Ovary (tissue), 9 donors: ENCODE results near the gene IL6. TPM values are rescaled to one million over a fixed set of nuclear protein-coding genes. Genes with fewer than 3 reads are reported as not detected.
"Not testable (repeated sequence)": the region's sequence is repeated elsewhere in the genome, so short reads cannot be mapped to it uniquely, and the experiment has no call there.

ENCODE experiments used
- DNase-seq, 5 donors: peaks; one replicate each; pipeline ENCODE4 v3.0.0-alpha.2; 2019 to 2020
- H3K27ac ChIP-seq, 2 donors: fragments of 200-600 bp; one replicate each; pipeline versions ENCODE4 v1.5.1 to v1.8.0; 2019 to 2022
- H3K27me3 ChIP-seq: fragments of 200-600 bp; one replicate; pipeline ENCODE4 v1.8.0; 2022
- H3K36me3 ChIP-seq: fragments of 200-600 bp; sonication (generic); one replicate; pipeline ENCODE4 v1.5.1; 2019
- H3K4me1 ChIP-seq: one replicate; pipeline ENCODE4 v1.8.1; 2013; ENCODE audit warnings: mild to moderate bottlenecking, moderate library complexity; ENCODE audit not compliant: insufficient read depth
- H3K4me3 ChIP-seq: fragments of 200-600 bp; sonication (generic); one replicate; pipeline ENCODE4 v1.5.1; 2017
- H3K9me3 ChIP-seq, 2 donors: fragments of 200-600 bp in 1 of 2; sonication (generic) in 1 of 2; one replicate each; pipeline versions ENCODE4 v1.5.1 to v1.8.1; 2013 to 2019; ENCODE audit warnings: mild to moderate bottlenecking in 1 of 2, moderate library complexity in 1 of 2
- EP300 ChIP-seq: sonication (generic); formaldehyde crosslinking; IDR thresholded peaks from one replicate; pipeline ENCODE4 v1.6.1; 2017; ENCODE audit warnings: antibody characterized with exemption
- POLR2A ChIP-seq: fragments of 450-650 bp; IDR thresholded peaks from one replicate; pipeline ENCODE4 v1.6.1; 2017; ENCODE audit warnings: antibody characterized with exemption, mild to moderate bottlenecking, moderate library complexity
- WGBS, 3 donors: extraction: QIAGEN DNeasy Blood & Tissue Kit in 1 of 3; methylation state at CpG; one replicate each; pipeline versions ENCODE4 v1.1.5 to v1.1.7; 2013 to 2017; 5-methylcytosine and 5-hydroxymethylcytosine counted together
- intact Hi-C, 4 donors: fragments of 100-400 bp; cut with DNase I; formaldehyde crosslinking; loops; one replicate each; pipeline versions ENCODE4 v1.11.0 to v1.15.1; 2022 to 2023
- polyA plus RNA-seq, 2 donors: library from polyadenylated mRNA; stranded (reverse); fragments of 200-250 nt in 1 of 2; fragments of 350-450 nt in 1 of 2; fragmentation: Illumina TruSeq in 1 of 2; extraction: RNeasy Lipid Tissue Mini Kit (QIAGEN cat#74804) in 1 of 2; gene quantifications; one replicate each; pipeline ENCODE4 v1.2.3, GENCODE V29; 2013 to 2014
- total RNA-seq, 7 donors: library from RNA; depleted of rRNA in 2 of 7; stranded (reverse); fragments of >200 nt in 2 of 7; fragmentation: NEBNext Ultra II Directional in 3 of 7; extraction: Animal tissue kit (Norgen Biotek cat#: 25700) in 3 of 7; gene quantifications; one replicate each; pipeline versions ENCODE4 v1.1.0 to v1.2.4, GENCODE V29; 2016 to 2023
- TF ChIP-seq, protein P1 (sequence below), 3 donors: fragments of 450-650 bp in 2 of 3; fragments of 200-600 bp in 1 of 3; IDR thresholded peaks; one replicate each; pipeline versions ENCODE4 v1.5.1 to v1.8.0; 2016 to 2022; ENCODE audit warnings: antibody characterized with exemption in 3 of 3, mild to moderate bottlenecking in 1 of 3
- donor health status: DM: no; HTN: no; CAD: no; lungs with moderate emphysema.
- donor health status: DM: no; HTN: no; CAD: no.
- donor health status: Bipolar disorder and iron deficiency.
- donor health status: DM: yes; HTN: yes; CAD: no.
- donor health status: DM: no; HTN: no; CAD: no.
- donor health status: DM: yes; HTN: yes; CAD: no.

IL6 gene
- total and polyA plus RNA-seq, 9 donors, result 0.62 to 15.5 (median 4.9) TPM; not detected in 1

DNA sequence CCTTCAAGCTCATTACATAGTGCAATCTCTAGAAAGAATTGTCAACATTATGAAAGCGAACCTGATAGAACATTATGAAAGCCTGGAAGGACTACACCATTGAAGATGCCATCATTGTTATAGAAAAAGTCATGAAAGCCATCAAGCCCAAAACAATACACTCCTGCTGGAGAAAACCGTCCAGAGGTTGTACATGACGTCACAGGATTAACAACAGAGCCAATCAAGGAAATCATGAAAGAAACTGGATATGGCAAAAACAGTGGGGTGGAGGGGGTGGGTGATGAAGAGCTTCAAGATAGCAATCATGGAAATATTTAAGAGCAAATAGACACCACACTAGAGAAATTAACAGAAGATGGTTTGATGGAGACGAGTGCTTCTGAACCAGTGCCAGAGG is 50.0 kb downstream of the IL6 start:
- 83 to 87% (median 85%) methylated on average over 4 of the region's 4 CpGs for WGBS, 3 donors
- H3K4me1 ChIP-seq, result peaks cover 2% of the 10 kb centered on the region
- intact Hi-C loops, result no loop called here

DNA sequence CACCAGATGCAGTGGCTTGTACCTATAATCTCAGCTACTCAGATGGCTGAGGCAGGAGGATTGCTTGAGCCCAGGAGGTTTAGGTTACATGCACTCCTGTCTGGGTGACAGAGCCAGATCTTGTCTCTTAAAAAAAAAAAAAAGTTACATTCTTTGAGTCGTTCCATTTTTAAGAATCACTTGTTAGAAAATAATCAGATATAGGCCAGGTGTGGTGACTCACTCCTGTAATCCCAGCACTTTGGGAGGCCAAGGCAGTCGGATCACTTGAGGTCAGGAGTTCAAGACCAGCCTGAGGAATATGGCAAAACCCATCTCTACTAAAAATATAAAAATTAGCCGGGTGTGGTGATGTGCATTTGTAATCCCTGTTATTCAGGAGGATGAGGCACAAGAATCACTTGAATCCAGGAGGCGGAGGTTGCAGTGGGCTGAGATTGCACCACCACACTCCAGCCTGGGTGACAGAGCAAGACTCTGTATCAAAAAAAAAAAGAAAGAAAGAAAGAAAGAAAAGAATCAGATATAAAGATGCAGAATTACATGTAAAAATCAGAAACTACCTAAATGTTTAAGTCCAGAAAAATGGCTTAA is 52.8 kb downstream of the IL6 start:
- H3K27ac ChIP-seq, H3K27me3 ChIP-seq, DNase-seq, H3K4me3 ChIP-seq, H3K4me1 ChIP-seq, H3K9me3 ChIP-seq, intact Hi-C loops, H3K36me3 ChIP-seq: not testable (repeated sequence)
- WGBS, 3 donors, result 71 to 75% (median 74%) methylated on average over 4 of the region's 4 CpGs

More for the DNA sequence above, 50.0 kb downstream of the IL6 start:
- Histone ChIP-seq H3K36me3 (no peaks in the 10 kb centered on the region), H3K4me3 (no peak overlapping the region), H3K27ac (no peak overlapping the region), H3K9me3 (no peaks in the 10 kb centered on the region), H3K27me3 (no peaks in the 10 kb centered on the region)
- no peak for DNase-seq
- no peak for TF ChIP-seq EP300
- TF ChIP-seq, protein P1, sequence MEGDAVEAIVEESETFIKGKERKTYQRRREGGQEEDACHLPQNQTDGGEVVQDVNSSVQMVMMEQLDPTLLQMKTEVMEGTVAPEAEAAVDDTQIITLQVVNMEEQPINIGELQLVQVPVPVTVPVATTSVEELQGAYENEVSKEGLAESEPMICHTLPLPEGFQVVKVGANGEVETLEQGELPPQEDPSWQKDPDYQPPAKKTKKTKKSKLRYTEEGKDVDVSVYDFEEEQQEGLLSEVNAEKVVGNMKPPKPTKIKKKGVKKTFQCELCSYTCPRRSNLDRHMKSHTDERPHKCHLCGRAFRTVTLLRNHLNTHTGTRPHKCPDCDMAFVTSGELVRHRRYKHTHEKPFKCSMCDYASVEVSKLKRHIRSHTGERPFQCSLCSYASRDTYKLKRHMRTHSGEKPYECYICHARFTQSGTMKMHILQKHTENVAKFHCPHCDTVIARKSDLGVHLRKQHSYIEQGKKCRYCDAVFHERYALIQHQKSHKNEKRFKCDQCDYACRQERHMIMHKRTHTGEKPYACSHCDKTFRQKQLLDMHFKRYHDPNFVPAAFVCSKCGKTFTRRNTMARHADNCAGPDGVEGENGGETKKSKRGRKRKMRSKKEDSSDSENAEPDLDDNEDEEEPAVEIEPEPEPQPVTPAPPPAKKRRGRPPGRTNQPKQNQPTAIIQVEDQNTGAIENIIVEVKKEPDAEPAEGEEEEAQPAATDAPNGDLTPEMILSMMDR (IDR thresholded peaks at IDR 0.05), result no peak
- no peak for TF ChIP-seq POLR2A

DNA sequence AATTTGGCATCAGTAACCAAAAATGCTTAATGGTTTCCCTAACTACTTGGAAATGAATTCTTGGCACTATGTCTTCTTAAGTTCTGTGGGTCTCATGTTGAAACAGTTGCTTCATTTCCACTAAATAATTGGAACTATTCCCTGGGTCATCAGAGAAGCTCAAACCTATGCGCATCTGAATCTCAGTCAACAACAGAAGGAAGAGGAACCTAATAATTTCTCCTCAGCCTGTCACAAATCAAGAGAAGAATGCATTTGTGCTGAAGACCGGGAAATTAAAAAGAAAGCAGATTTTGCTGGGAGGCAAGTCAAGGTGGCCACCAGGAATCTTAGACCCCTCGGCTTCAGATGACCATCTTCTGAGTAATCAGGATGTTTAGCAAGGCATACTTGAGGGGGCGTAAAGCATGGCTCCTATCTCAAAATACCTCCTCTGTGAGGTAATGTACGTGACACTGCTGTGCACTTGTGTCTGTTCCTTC is 54.3 kb downstream of the IL6 start:
- no peak for DNase-seq
- intact Hi-C loops, result no loop called here
- no peak overlapping the region for H3K27ac ChIP-seq

More for the DNA sequence above, 54.3 kb downstream of the IL6 start:
- Histone ChIP-seq H3K4me3 (no peak overlapping the region), H3K9me3 (no peaks in the 10 kb centered on the region), H3K36me3 (no peaks in the 10 kb centered on the region), H3K4me1 (peaks cover 2% of the 10 kb centered on the region), H3K27me3 (no peaks in the 10 kb centered on the region)
- TF ChIP-seq POLR2A, result no peak
- TF ChIP-seq EP300, result no peak
- TF ChIP-seq, protein P1 (IDR thresholded peaks at IDR 0.05), result no peak
- WGBS, 3 donors, result 13 to 23% (median 13%) methylated on average over 5 of the region's 5 CpGs

Other genes with a start within 250 kb of the IL6 start
- under 1 TPM in 6 of 7 donors, not detected in 1; 0.25 to 0.55 (median 0.29) TPM for gene STEAP1B, start 227.0 kb upstream of the IL6 start, total RNA-seq
- under 1 TPM; 0.44 to 0.78 TPM for gene STEAP1B, start 227.0 kb upstream of the IL6 start, polyA plus RNA-seq
- 100 to 1,000 TPM; 325 to 869 (median 586) TPM for gene TOMM7, start 95.6 kb downstream of the IL6 start, total RNA-seq
- 100 to 1,000 TPM; 267 to 621 TPM for gene TOMM7, start 95.6 kb downstream of the IL6 start, polyA plus RNA-seq